GM10847 (cell line): ENCODE data around the gene WNT7B.

ENCODE experiments used
- POLR2A ChIP-seq: IDR thresholded peaks from 2 replicates; pipeline ENCODE4 v1.6.1; 2011; ENCODE audit not compliant: insufficient read length; ENCODE audit errors: extremely low read depth

WNT7B gene

DNA sequence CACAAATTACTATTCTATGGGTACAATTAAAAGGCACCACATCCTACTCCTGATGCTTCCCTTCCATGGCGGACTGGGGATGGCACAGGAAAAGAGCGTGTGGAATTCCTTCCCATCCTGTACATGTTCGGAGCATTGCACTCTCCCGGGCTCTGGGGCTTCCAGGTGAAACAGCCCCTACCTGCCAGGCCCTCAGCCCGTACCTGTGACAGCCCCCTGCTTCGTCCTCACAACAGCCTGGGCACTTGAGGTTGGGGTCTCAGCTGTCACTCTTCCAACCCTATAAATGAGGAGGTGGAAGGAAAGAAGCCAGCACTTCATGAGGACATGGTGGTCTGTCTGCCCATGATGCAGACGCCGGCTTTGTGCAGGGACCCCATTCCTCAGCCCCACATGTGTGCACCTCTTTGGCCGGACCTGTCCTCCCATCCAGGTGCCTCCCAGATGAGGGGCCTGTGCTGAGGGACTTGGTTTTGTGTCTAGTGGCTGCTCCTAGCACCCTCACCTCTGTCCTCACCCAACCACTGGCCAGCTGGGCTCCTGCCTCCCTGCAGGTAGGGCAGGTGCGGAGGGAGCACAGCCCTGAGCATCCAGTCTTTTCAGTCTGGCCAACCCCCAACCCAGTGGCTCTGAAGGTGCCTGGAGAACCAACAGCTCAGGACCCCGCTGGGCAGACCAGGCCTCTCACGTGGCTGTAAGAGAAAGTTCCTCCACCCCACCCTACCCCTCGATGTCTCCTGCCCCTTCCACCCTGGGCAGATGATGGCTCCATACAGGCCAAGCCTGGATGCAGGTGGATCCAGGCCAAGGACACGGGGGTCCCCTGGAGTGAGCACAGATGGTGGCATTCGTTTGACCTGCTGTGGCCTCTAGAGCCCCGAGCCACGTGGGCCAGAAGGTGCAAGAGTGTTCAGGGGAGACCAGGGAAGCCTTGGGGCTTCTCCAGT lies 23.4 kb upstream of the WNT7B start:
- no peak for TF ChIP-seq POLR2A

DNA sequence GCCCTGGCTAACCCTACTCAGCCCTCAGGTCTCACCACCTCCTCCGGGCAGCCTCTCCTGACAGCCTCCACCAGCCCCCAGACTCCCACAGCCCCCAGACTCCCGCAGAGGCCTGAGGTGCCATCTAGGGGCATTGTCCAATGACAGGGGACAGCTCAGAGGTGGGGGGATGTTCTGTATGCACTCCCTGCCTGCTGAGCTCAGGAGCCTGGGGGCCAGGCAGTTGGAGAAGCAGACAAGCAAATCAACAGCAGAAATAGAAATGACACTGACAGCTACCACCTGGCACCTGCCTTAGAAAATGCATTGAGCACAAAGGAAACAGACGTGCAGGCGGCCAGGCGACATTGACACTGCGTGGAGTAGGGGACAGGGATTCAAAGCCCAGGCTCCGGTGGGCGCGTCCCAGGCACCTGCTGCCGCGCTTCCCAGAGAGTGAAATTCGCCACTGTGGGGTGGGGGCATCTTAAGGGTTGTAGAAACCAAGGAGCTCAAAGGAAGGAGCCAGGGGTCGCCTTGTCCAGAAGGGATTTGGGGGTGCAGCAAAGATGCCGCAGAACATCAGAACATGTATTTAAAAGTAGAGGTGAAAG lies 22.5 kb upstream of the WNT7B start:
- no peak for TF ChIP-seq POLR2A

GRCh38 chr22:45998638-45999378 lies 21.8 kb upstream of the WNT7B start:
- no peak for TF ChIP-seq POLR2A

DNA sequence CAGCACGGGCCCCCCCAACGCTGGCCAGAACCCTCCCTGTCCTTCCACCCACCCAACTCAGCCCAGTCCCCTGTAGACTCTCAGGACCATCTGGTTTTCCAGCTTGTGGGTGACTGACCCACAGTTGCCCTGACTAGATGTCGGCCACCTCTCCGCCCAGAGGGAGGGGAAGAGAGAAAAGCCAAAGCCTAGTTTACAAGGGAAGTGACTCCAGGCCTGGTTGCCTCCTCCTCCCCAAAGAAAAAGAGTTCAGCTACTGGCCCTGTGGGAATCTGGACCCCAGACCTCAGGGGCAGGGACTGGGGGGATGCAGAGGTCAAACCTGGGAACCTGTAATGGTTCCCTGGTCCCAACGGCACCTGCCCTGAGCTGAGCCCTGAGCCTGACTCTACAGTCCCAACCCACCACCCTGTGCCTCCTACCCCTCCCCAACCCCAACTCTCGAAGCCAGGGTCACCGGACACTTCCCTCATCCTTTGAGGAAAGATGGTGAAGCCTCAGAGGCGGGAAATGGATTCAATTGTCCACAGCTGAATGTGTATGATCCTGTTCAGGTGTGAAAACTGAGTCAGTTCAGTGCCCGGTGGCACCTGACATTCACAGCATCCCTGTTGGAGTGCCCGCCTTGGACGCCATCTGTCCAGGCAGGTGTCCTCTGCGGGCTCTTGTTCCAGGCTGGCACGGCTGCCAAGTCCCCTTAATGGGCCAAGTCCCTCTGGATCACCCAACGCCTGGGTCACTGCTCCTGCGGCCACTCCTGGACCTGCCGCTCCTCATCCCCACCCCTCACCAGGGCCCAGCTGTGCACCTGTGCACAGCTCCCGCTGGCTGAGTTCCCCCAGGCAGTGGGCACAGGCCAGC lies 21.0 kb upstream of the WNT7B start:
- TF ChIP-seq POLR2A, result no peak

DNA sequence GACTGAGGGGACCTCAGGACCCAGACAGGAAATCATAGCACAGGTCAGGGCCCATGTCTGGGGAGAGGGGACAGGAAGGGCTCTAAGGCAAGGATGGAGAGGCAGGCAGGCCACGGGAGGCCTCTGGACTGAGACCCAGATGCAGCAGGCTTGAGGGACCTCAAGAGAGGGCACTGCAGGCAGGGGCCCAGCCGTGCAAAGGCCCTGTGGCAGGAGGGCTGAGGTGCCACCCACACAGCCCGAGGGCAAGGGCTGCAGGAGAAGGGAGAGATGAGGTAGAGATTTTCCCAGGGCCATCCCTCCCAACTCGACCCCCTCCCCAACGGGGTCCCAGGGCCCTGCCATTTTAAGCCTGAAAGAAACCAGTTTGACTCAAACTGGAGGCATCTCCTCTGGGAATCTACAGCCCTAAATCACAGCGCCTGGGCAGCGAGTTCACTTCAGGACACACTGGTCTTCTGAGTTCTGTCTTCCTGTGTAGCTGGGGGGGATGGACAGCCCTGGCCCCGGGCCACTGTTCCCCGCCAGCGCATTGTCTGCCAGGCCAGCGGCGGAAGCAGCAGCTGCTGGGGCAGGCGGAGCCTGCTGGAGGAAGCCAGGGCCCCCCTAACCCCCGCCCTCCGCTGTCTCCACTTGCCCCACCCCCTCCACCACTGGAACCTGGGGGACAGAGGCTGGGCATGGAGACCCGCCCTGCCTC lies 20.3 kb upstream of the WNT7B start:
- no peak for TF ChIP-seq POLR2A

GRCh38 chr22:45996241-45997076 lies 19.5 kb upstream of the WNT7B start:
- TF ChIP-seq POLR2A, result no peak

GRCh38 chr22:45995405-45996101 lies 18.6 kb upstream of the WNT7B start:
- TF ChIP-seq POLR2A, result no peak

GRCh38 chr22:45994491-45995404 lies 17.8 kb upstream of the WNT7B start:
- TF ChIP-seq POLR2A, result no peak

DNA sequence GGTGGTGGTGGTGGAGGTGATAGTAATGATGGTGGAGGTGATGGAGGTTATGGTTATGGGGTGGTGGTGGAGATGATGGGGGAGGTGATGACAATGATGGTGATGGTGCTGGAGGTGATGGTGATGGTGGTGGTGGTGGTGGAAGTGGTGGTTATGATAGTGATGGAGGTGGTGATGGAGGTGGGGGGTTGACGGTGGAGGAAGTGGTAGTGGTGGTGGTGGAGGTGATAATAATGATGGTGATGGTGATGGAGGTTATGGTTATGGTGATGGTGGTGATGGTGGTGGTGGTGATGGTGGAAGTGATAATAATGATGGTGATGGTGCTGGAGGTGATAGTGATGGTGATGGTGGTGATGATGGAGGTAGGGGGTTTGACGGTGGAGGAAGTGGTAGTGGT lies 16.9 kb upstream of the WNT7B start:
- no peak for TF ChIP-seq POLR2A

GRCh38 chr22:45993143-45993692 lies 16.3 kb upstream of the WNT7B start:
- TF ChIP-seq POLR2A, result no peak

- no peak for TF ChIP-seq POLR2A
Observed at GRCh38 chr22:45992737-45993136, 15.8 kb upstream of the WNT7B start.

- no peak for TF ChIP-seq POLR2A
Observed at GRCh38 chr22:45991098-45991497, 14.1 kb upstream of the WNT7B start.
